Omental fat pad (tissue), 4 donors: ENCODE results near the gene BTBD1. TPM values are rescaled to one million over a fixed set of nuclear protein-coding genes. Genes with fewer than 3 reads are reported as not detected.

Experiments
- ATAC-seq: fragments of 150-250 bp; one replicate; pipeline ENCODE4 v1.9.1; 2016; ENCODE audit warnings: mild to moderate bottlenecking, moderate library complexity; ENCODE audit not compliant: low FRiP score
- DNase-seq: peaks from one replicate; pipeline ENCODE4 v3.0.0-alpha.2; 2019; ENCODE audit warnings: low spot score
- total RNA-seq, 4 donors: library from RNA; depleted of rRNA; stranded (reverse); fragments of >200 nt; gene quantifications; one replicate each; pipeline ENCODE4 v1.1.0, GENCODE V29; 2016
- TF ChIP-seq, protein P1 (sequence below), 3 donors: fragments of 450-650 bp; IDR thresholded peaks; one replicate each; pipeline ENCODE4 v1.5.1; 2016 to 2017; ENCODE audit warnings: antibody characterized with exemption in 3 of 3, mild to moderate bottlenecking in 3 of 3, moderate library complexity in 2 of 3

The BTBD1 gene
- total RNA-seq, 4 donors from 2014 or later, result 56.9 to 104 (median 84.7) TPM

- ATAC-seq, result peak; percentile 8
- DNase-seq, result no peak
- TF ChIP-seq, protein P1, sequence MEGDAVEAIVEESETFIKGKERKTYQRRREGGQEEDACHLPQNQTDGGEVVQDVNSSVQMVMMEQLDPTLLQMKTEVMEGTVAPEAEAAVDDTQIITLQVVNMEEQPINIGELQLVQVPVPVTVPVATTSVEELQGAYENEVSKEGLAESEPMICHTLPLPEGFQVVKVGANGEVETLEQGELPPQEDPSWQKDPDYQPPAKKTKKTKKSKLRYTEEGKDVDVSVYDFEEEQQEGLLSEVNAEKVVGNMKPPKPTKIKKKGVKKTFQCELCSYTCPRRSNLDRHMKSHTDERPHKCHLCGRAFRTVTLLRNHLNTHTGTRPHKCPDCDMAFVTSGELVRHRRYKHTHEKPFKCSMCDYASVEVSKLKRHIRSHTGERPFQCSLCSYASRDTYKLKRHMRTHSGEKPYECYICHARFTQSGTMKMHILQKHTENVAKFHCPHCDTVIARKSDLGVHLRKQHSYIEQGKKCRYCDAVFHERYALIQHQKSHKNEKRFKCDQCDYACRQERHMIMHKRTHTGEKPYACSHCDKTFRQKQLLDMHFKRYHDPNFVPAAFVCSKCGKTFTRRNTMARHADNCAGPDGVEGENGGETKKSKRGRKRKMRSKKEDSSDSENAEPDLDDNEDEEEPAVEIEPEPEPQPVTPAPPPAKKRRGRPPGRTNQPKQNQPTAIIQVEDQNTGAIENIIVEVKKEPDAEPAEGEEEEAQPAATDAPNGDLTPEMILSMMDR (IDR thresholded peaks at IDR 0.05), result no peak
Measured at GRCh38 chr15:83066034-83066733, 868 bp downstream of the BTBD1 start.

GRCh38 chr15:83065431-83065830, 1.6 kb downstream of the BTBD1 start:
- TF ChIP-seq, protein P1 (IDR thresholded peaks at IDR 0.05), result no peak
- DNase-seq (no peak), ATAC-seq (no peak)

- no peak for DNase-seq
- no peak for ATAC-seq
- TF ChIP-seq, protein P1 (IDR thresholded peaks at IDR 0.05), result no peak
Measured at GRCh38 chr15:83064859-83065258, 2.2 kb downstream of the BTBD1 start.

- ATAC-seq (no peak), DNase-seq (no peak)
- TF ChIP-seq, protein P1 (IDR thresholded peaks at IDR 0.05), result no peak
Measured at GRCh38 chr15:83063551-83063950, 3.5 kb downstream of the BTBD1 start.

DNA sequence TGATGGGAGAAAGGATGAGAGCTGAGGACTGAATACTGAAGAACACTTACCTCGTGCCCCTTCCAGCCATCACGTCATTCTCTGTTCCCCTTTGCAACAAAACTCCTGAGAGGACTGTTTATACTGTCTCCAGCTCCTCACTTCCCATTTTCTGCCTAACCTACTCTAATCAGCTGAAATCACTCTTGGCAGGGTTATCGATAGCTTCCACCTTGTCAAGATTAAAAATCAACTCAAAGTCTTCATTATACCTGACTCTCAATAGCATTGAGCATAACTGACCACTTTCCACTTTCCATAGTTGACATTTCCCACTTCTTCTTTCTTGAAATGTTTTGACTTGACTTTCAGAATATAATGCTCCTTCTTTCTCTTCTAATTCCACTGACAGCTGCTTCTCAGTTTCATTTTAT, 4.3 kb downstream of the BTBD1 start:
- TF ChIP-seq, protein P1 (IDR thresholded peaks at IDR 0.05), result no peak
- ATAC-seq, result no peak
- no peak for DNase-seq

DNA sequence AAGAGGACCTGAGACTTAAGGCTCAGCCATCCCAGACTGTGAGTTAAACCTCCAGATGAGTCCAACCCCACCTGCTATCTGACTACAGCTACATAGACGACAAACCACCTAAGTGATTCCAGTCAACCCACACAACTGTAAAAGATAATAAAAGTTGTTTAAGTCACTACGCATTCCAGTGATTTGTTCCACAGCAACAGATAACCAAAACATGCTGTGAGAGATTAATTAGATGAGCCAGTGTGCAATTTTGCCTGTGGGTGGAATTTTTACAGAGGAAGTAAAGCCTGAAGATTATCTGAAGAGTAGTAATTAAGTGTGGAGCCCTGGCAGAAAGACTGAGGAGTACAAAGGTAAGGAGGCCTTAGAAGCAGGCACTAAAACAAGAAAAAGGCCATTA, 5.4 kb downstream of the BTBD1 start:
- DNase-seq (no peak), ATAC-seq (no peak)
- TF ChIP-seq, protein P1 (IDR thresholded peaks at IDR 0.05), result no peak

DNA sequence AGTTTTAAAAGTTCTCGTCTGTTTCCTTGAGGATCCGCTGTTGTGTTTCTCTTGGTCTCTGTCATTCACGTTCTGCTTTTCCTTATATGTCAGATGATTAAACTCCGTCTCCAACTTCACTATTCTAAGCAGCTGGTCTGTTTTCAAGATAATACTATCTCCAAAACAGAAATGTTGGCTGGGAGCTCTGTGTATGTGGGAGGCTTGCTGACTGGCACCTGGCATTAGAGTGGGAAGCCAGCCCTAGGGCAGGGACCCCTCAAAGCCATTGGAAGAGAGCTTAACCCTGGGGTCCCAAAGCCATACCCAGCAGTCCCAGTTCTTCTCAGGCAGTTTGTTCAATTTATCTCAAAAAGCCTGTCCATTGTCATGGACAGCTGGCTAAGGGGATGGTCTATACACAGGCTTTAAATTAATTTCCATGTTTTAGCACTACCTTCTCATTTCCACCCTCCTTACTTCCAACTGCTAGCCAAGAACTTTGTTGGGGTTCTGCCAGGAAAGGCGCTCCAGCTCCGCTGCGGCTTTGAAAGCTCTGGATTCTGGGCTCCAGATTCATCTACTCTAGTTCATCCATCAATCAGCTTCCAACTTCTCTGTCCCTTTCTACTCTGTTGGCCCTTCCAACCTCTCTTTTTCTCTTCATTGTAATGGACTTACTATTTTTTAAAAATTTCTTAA, 9.2 kb downstream of the BTBD1 start:
- TF ChIP-seq, protein P1 (IDR thresholded peaks at IDR 0.05), result no peak
- DNase-seq (no peak), ATAC-seq (peak; percentile 38)
